Neural progenitor cell (in vitro differentiated cells): ENCODE data around the gene PRR30. TPM values are rescaled to one million over a fixed set of nuclear protein-coding genes. Genes with fewer than 3 reads are reported as not detected.
"Not testable (repeated sequence)": the region's sequence is repeated elsewhere in the genome, so short reads cannot be mapped to it uniquely, and the experiment has no call there.

Experiments used
- DNase-seq: peaks from one replicate; pipeline ENCODE4 v3.0.0-alpha.2; 2016; ENCODE audit warnings: low spot score
- H2AFZ ChIP-seq: fragments of 200-600 bp; sonication (generic); replicated peaks from 2 replicates; pipeline ENCODE4 v1.6.1; 2016; ENCODE audit warnings: antibody characterized with exemption
- H3F3A ChIP-seq: fragments of 200-600 bp; sonication (generic); 2 replicates; pipeline ENCODE4 v1.6.1; 2016; ENCODE audit warnings: antibody characterized with exemption, low read depth
- H3K27ac ChIP-seq: fragments of 200-600 bp; sonication (generic); 2 replicates; pipeline ENCODE4 v1.5.1; 2016; ENCODE audit warnings: mild to moderate bottlenecking
- H3K27me3 ChIP-seq: fragments of 200-600 bp; sonication (generic); 2 replicates; pipeline ENCODE4 v1.6.1; 2016; ENCODE audit warnings: mild to moderate bottlenecking, moderate library complexity
- H3K36me3 ChIP-seq: fragments of 200-600 bp; sonication (generic); 2 replicates; pipeline ENCODE4 v1.5.1; 2016
- H3K4me1 ChIP-seq: fragments of 200-600 bp; sonication (generic); 2 replicates; pipeline ENCODE4 v1.6.1; 2016; ENCODE audit warnings: mixed run types
- H3K4me2 ChIP-seq: fragments of 200-600 bp; sonication (generic); 2 replicates; pipeline ENCODE4 v1.6.1; 2016
- H3K4me3 ChIP-seq: fragments of 200-600 bp; sonication (generic); 2 replicates; pipeline ENCODE4 v1.5.1; 2016
- H3K79me2 ChIP-seq: fragments of 200-600 bp; sonication (generic); 2 replicates; pipeline ENCODE4 v1.6.1; 2016; ENCODE audit warnings: low read depth
- H3K9ac ChIP-seq: fragments of 200-600 bp; sonication (generic); 2 replicates; pipeline ENCODE4 v1.6.1; 2016
- H3K9me3 ChIP-seq: fragments of 200-600 bp; sonication (generic); 2 replicates; pipeline ENCODE4 v1.5.1; 2016; ENCODE audit warnings: low read depth
- H4K20me1 ChIP-seq: fragments of 200-600 bp; sonication (generic); 2 replicates; pipeline ENCODE4 v1.6.1; 2016; ENCODE audit warnings: low read depth
- H3K27ac Mint-ChIP-seq: 3 replicates; pipeline ENCODE4 v1.8.0; 2021; ENCODE audit warnings: mixed read lengths
- H3K27me3 Mint-ChIP-seq: 2 replicates; pipeline ENCODE4 v1.8.0; 2022; ENCODE audit warnings: low read depth, mild to moderate bottlenecking, inconsistent platforms, moderate library complexity, mixed read lengths; ENCODE audit not compliant: insufficient read depth
- H3K36me3 Mint-ChIP-seq: 3 replicates; pipeline ENCODE4 v1.8.0; 2021; ENCODE audit warnings: mixed read lengths
- H3K4me1 Mint-ChIP-seq: 3 replicates; pipeline ENCODE4 v1.8.0; 2021; ENCODE audit warnings: mixed read lengths
- H3K4me3 Mint-ChIP-seq: 3 replicates; pipeline ENCODE4 v1.8.0; 2021; ENCODE audit warnings: mild to moderate bottlenecking, moderate library complexity, mixed read lengths
- H3K9me3 Mint-ChIP-seq: 3 replicates; pipeline ENCODE4 v1.8.0; 2020; ENCODE audit warnings: mixed read lengths
- CTCF ChIP-seq: fragments of 200-600 bp; sonication (generic); IDR thresholded peaks from 2 replicates; pipeline ENCODE4 v1.5.1; 2017; ENCODE audit warnings: antibody characterized with exemption, mild to moderate bottlenecking
- EZH2 ChIP-seq: fragments of 200-600 bp; sonication (generic); IDR thresholded peaks from 2 replicates; pipeline ENCODE4 v1.6.1; 2017; ENCODE audit warnings: antibody characterized with exemption, mild to moderate bottlenecking, moderate library complexity
- EZH2phosphoT487 ChIP-seq: fragments of 200-600 bp; sonication (generic); IDR thresholded peaks from 2 replicates; pipeline ENCODE4 v1.6.1; 2017; ENCODE audit warnings: antibody characterized with exemption
- total RNA-seq: library from RNA; depleted of rRNA; stranded (reverse); fragments of >200 nt; gene quantifications from 2 replicates; pipeline ENCODE4 v1.2.3, GENCODE V29; 2015; ENCODE audit warnings: low replicate concordance

Gene PRR30
- total RNA-seq, 1 donor from 2014 or later = not detected

DNA sequence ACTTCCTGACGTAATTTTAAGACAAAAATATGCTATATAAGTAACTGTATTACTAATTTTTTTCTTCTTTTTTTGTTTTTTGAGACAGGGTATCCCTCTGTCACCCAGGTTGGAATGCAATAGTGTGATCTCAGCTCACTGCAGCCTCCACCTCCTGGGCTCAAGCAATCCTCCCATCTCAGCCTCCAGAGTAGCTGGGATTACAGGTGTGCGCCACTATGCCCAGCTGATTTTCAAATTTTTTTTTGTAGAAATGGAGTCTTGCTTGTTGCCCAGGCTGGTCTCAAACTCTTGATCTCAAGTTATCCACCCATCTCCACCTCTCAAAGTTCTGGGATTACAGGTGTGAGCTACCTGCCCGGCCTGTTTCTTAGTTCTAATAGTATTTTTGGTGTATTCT lies 39.3 kb upstream of the PRR30 start:
- TF ChIP-seq EZH2phosphoT487 = no peak
- no peak for TF ChIP-seq CTCF
- TF ChIP-seq EZH2 = no peak
- Histone ChIP-seq H3K79me2 (no peaks in the 10 kb centered on the region), H3K9me3 (no peaks in the 10 kb centered on the region)

DNA sequence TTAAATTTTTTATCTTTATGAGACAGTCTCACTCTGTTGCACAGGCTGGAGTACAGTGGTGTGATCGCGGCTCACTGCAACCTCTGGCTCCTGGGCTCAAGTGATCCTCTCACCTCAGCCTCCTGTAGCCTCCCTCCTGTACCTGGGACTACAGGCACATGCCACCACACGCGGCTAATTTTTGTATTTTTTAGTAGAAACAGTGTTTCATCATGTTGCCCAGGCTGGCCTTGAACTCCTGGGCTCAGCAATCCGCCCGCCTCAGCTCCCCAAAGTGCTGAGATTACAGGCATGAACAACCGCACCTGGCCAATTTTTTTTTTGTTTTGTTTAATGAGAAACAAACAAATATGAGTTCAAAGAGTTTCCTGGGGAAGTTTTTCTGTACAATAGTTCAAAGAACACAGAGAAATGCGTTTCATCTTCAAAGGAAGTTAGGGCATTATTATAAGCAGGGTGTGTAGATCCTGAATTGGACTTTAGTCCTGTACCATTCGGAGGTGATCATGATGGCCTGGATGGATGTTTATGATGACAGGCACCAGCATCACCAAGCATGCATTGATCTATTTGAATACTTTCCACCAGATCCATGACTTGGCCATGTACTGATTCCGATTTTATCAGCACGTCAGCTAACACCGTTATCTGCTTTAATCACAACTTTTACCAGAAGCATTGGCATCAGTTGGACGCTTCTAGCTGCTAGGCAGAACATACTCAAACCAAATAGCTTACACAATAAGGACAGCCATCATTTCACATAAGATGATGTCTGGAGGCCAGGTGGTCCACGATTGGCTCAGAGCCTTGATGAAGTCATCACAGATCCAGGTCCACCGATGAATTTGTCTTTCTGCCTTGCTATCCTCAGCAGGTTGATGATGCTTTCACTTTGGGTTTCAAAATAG lies 38.5 kb upstream of the PRR30 start:
- H3K9ac ChIP-seq = no peak overlapping the region
- H3K9me3 Mint-ChIP-seq = no peaks in the 10 kb centered on the region
- H3K27ac ChIP-seq = no peak overlapping the region
- H3K27ac Mint-ChIP-seq = no peak overlapping the region
- DNase-seq = no peak
- no peaks in the 10 kb centered on the region for H3K4me1 ChIP-seq
- H3F3A ChIP-seq = no peaks in the 10 kb centered on the region
- H2AFZ ChIP-seq = no peak overlapping the region
- H3K36me3 Mint-ChIP-seq = no peaks in the 10 kb centered on the region
- no peaks in the 10 kb centered on the region for H3K36me3 ChIP-seq
- no peaks in the 10 kb centered on the region for H3K9me3 ChIP-seq
- H4K20me1 ChIP-seq = no peaks in the 10 kb centered on the region
- H3K4me3 Mint-ChIP-seq = no peak overlapping the region
- TF ChIP-seq EZH2phosphoT487 (no peak), EZH2 (no peak), CTCF (no peak)
- H3K27me3 ChIP-seq = peaks cover 9% of the 10 kb centered on the region
- no peaks in the 10 kb centered on the region for H3K27me3 Mint-ChIP-seq
- H3K79me2 ChIP-seq = no peaks in the 10 kb centered on the region
- H3K4me2 ChIP-seq = no peak overlapping the region
- H3K4me1 Mint-ChIP-seq = peaks cover 3% of the 10 kb centered on the region
- no peak overlapping the region for H3K4me3 ChIP-seq

More for the DNA sequence above, 39.3 kb upstream of the PRR30 start:
- Mint-ChIP-seq H3K27ac (no peak overlapping the region), H3K9me3 (no peaks in the 10 kb centered on the region), H3K36me3 (no peaks in the 10 kb centered on the region), H3K4me1 (peaks cover 3% of the 10 kb centered on the region), H3K4me3 (no peak overlapping the region), H3K27me3 (no peaks in the 10 kb centered on the region)
- Histone ChIP-seq H3K4me1 (no peaks in the 10 kb centered on the region), H3K27ac (no peak overlapping the region), H3K9ac (no peak overlapping the region), H3K36me3 (no peaks in the 10 kb centered on the region), H3K4me2 (no peak overlapping the region), H2AFZ (no peak overlapping the region), H3F3A (no peaks in the 10 kb centered on the region), H4K20me1 (no peaks in the 10 kb centered on the region), H3K27me3 (peaks cover 5% of the 10 kb centered on the region), H3K4me3 (no peak overlapping the region)
- DNase-seq = no peak

DNA sequence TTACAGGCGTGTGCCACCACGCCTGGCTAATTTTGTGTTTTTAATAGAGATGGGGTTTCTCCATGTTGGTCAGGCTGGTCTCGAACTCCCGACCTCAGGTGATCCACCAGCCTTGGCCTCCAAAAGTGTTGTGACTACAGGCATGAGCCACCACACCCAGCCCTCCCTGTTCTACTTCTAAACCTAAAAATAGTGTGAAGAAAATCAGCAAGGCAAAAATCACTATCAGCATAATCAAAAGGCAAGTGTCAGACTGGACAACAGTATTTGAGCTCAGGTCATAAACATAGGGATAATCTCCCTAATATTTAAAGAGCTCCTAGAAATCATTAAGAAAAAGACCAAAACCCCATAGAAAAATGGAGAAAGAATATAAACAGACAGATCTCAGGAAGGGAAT lies 36.6 kb upstream of the PRR30 start:
- H3K9me3 ChIP-seq, H3K4me3 Mint-ChIP-seq, H2AFZ ChIP-seq, H3K4me1 ChIP-seq, H3K27ac Mint-ChIP-seq, H3K9ac ChIP-seq, H3K27ac ChIP-seq, DNase-seq, H3F3A ChIP-seq, H4K20me1 ChIP-seq, H3K4me2 ChIP-seq, H3K9me3 Mint-ChIP-seq, H3K36me3 Mint-ChIP-seq, H3K27me3 Mint-ChIP-seq, H3K4me3 ChIP-seq, H3K79me2 ChIP-seq, H3K36me3 ChIP-seq, H3K4me1 Mint-ChIP-seq: not testable (repeated sequence)
- H3K27me3 ChIP-seq = peaks cover 11% of the 10 kb centered on the region

DNA sequence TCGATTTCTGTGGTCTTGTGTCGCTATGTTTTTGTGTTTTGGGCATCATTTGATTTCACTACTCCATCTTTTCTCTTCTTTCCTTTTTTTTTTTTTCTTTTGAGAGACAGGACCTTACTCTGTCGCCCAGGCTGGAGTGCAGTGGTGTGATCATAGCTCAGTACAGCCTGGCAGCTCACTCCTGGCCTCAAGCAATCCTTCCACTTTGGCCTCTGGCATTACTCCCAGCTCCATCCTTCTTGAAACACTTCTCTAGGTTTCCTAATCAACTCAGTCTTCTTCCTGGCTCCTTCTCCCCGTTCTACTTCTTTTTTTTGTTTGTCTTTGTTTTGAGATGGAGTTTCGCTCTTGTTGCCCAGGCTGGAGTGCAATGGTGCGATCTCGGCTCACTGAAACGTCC lies 36.1 kb upstream of the PRR30 start:
- Histone ChIP-seq H3K4me3 (no peak overlapping the region), H2AFZ (peak overlapping the region; percentile 78), H4K20me1 (no peaks in the 10 kb centered on the region), H3K36me3 (no peaks in the 10 kb centered on the region), H3K79me2 (no peaks in the 10 kb centered on the region), H3K4me2 (no peak overlapping the region), H3K9me3 (no peaks in the 10 kb centered on the region), H3K27me3 (peaks cover 16% of the 10 kb centered on the region), H3K4me1 (no peaks in the 10 kb centered on the region), H3K9ac (no peak overlapping the region), H3K27ac (no peak overlapping the region), H3F3A (no peaks in the 10 kb centered on the region)
- DNase-seq = no peak
- Mint-ChIP-seq H3K4me3 (no peak overlapping the region), H3K27me3 (no peaks in the 10 kb centered on the region), H3K27ac (no peak overlapping the region), H3K36me3 (no peaks in the 10 kb centered on the region), H3K9me3 (no peaks in the 10 kb centered on the region), H3K4me1 (peaks cover 3% of the 10 kb centered on the region)
- no peak for TF ChIP-seq CTCF
- no peak for TF ChIP-seq EZH2phosphoT487
